RWPE1 (cell line): ENCODE data around the gene FAM89B.
A peak's percentile ranks its signal among the peaks of the same experiment; 100 is the strongest.

Experiments
- CTCF ChIA-PET: fragments of 350-600 bp; sonication (Branson Sonifier 250); formaldehyde crosslinking; extraction: SDS; loops from one replicate; lab custom pipeline; 2021; lab: Yijun Ruan, JAX
- POLR2A ChIA-PET: fragments of 400-600 bp; formaldehyde crosslinking; extraction: SDS; loops from one replicate; lab custom pipeline; 2020; ENCODE audit warnings: antibody characterized with exemption; ENCODE audit not compliant: low non-redundant PET; lab: Yijun Ruan, JAX
- DNase-seq: peaks from one replicate; pipeline ENCODE4 v3.0.0; 2012; ENCODE audit warnings: low spot score
- H3K27ac ChIP-seq: fragments of 450-650 bp; 2 replicates; pipeline ENCODE4 v1.5.1; 2017
- CTCF ChIP-seq: fragments of 450-650 bp; conservative IDR thresholded peaks from 2 replicates; pipeline ENCODE4 v1.5.1; 2017; ENCODE audit warnings: low read depth, mild to moderate bottlenecking

Gene FAM89B

GRCh38 chr11:65616575-65617001, 44.2 kb downstream of the FAM89B start:
- DNase-seq = no peak
- ChIA-PET CTCF (no interaction called here), POLR2A (no interaction called here)
- peak overlapping the region; percentile 93 for H3K27ac ChIP-seq
- TF ChIP-seq CTCF = no peak

GRCh38 chr11:65617136-65617850, 45.0 kb downstream of the FAM89B start:
- peak overlapping the region; percentile 93 for H3K27ac ChIP-seq
- no peak for TF ChIP-seq CTCF
- no peak for DNase-seq
- POLR2A ChIA-PET = no interaction called here
- CTCF ChIA-PET = no interaction called here

GRCh38 chr11:65617990-65618751, 45.8 kb downstream of the FAM89B start:
- CTCF ChIA-PET = no interaction called here
- H3K27ac ChIP-seq = peak overlapping the region; percentile 93; the same call in 1 of the 2 replicates
- no peak for TF ChIP-seq CTCF
- DNase-seq = no peak
- POLR2A ChIA-PET = no interaction called here

GRCh38 chr11:65618763-65619162, 46.4 kb downstream of the FAM89B start:
- POLR2A ChIA-PET = no interaction called here
- CTCF ChIA-PET = no interaction called here
- no peak for TF ChIP-seq CTCF
- H3K27ac ChIP-seq = no peak overlapping the region
- DNase-seq = no peak

GRCh38 chr11:65619281-65619928, 47.1 kb downstream of the FAM89B start:
- DNase-seq = no peak
- H3K27ac ChIP-seq = no peak overlapping the region
- ChIA-PET POLR2A (no interaction called here), CTCF (no interaction called here)
- no peak for TF ChIP-seq CTCF

- ChIA-PET POLR2A (no interaction called here), CTCF (no interaction called here)
- H3K27ac ChIP-seq = no peak overlapping the region
- no peak for TF ChIP-seq CTCF
- DNase-seq = no peak
These were observed 48.3 kb downstream of the FAM89B start for GRCh38 chr11:65620666-65621065.
